ENCODE data around the gene PRR9.
"Not testable (repeated sequence)": the region's sequence is repeated elsewhere in the genome, so short reads cannot be mapped to it uniquely, and the experiment has no call there.

The PRR9 gene, protein sequence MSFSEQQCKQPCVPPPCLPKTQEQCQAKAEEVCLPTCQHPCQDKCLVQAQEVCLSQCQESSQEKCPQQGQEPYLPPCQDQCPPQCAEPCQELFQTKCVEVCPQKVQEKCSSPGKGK

DNA sequence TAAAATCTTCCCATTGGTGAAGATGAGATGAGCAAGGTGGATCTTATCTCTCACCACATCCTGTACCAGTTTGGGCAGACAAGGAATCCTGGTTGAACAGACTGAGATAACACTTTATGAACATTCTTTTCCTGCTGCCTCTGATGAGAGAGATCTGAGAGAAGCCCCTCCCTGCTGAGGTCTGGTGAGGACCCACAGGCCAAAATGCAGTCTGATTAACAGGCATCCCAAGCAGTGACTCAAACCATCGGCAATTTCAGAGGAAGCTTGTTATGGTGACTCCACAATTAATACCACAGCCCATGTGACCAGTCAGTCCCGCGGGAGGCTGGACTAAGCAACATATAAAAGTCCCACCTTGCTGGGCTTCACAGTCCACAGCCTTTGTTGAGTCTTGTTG is at the start of gene PRR9:
Gene PRR9, plus strand, starts transcription at position 373 of the 400 bp plus-strand sequence. CDS start 561 bp downstream, outside the sequence.
- DNase-seq: no peak

DNA sequence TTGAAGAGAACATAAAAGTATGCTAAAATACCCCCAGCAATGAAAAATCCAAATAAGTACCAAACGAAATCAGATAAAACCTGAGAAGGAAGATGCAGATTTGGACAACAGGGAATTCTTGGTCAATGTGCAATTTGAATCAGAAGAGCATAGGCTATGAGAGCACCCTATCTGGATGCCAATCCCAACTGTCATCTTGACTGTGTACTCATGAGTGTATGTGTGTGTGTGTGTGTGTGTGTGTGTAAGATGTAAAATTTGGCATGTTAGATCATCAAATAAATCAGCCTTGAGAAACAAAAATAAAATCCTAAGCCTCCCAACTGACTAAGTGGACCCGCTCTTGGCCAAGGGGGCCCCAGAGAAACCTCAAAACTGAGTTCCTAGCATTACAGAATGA is 48.7 kb upstream of the PRR9 start:
- DNase-seq: no peak

DNA sequence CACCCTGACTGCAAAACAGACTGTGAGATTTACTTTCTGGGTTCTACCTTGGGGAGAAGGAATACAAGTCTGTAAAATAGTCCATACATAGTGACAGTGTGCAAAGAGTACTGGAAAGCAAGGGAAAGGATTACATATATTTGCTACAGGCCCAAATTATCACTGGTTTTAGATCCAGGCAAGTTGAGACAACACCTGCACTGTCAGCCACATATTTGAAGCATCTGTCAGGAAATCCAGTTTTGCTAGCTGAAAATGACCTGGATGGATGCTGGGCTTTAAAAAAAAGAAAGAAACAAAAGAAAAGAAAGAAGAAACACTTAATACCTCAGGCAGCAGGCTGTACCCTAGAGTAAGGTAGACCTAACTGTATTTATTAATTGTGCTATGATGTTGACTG is 42.8 kb upstream of the PRR9 start:
- no peak for DNase-seq

DNA sequence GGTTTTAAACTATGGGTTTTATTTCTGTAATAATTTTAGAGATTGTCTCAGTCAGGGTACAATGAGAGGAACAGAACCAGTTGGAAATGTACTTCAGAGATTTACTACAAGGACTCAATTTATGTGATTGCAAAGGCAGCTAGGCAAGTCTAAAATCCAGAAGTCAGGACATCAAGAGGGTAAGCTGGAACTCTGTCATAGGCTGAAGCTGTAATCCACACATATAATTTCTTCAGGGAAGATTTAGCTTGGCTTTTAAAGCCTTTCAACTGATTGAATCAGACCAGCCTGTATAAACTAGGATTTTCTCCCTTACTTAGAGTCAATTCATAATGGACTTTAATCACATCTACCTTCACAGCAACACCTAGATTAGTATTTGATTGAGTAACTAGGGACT is 38.5 kb upstream of the PRR9 start:
- no peak for DNase-seq

DNA sequence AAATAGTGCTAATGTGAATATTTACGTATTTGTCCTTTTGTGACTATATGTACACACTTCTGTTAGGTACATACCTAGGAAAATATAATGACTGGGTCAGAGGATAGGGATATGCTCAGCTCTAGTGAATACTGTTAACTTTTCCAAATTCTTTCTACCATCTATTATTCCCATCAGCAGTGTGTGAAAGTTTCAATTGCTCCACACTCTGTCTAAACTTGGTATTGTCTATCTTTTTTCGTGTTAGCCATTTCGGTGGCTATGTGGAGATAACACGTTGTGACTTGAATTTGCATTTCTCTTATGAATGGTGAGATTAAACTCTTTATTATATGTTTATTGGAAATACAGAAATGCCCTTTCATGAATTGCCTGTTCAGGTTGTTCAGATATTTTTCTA is 36.8 kb upstream of the PRR9 start:
- no peak for DNase-seq

DNA sequence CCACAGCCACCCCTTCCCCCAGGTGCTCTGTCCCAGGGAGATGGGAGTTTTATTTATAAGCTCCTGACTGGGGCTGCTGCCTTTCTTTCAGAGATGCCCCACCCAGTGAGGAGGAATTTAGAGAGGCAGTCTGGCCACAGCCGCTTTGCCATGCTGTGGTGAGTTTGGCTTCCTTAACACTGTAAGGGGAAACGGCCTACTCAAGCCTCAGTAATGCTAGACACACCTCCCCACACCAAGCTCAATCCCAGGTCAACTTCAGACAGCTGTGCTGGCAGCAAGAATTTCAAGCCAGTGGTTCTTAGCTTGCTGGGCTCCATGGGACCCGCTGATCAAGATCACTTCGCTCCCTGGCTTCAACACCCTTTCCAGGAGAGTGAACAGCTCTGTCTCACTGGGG is 29.1 kb upstream of the PRR9 start:
- not testable (repeated sequence) for DNase-seq

DNA sequence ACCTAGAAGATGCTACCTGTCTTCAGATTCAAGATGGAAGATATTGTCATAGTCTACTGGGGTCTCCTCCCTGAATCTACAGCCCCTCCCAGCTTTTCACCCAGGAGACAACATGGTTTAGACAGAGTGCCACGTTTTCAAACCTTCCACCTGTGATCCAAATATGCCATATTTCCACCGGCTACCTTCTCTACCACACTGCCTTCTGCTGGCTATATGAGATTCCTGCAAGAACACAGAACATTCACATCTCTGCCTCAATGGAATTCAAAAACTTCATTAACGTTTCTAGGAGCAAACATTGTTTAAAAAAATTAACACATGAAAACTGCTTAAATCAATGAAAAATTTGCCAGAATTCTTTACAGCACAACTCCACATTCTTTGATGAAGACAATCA is 27.0 kb upstream of the PRR9 start:
- DNase-seq: no peak

DNA sequence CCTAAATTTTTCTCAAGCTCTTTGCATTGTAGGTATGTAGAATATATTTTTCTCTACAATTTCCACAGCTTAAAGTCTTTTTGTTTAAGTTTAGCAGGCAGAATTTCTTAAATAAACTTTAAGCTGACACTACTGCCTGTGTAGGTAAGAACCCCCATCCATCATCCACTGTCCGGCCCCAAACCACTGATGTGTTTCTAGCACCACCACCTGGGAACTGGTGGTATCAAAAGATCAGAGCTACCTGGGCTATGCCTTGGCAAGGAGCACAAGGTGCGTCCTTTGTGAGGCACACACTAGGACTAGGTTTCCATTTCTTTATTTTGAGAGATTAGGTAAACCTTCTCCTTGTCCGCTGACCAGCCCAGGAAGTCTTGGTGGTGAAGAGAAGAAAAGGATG is 24.7 kb upstream of the PRR9 start:
- DNase-seq: peak; percentile 4

DNA sequence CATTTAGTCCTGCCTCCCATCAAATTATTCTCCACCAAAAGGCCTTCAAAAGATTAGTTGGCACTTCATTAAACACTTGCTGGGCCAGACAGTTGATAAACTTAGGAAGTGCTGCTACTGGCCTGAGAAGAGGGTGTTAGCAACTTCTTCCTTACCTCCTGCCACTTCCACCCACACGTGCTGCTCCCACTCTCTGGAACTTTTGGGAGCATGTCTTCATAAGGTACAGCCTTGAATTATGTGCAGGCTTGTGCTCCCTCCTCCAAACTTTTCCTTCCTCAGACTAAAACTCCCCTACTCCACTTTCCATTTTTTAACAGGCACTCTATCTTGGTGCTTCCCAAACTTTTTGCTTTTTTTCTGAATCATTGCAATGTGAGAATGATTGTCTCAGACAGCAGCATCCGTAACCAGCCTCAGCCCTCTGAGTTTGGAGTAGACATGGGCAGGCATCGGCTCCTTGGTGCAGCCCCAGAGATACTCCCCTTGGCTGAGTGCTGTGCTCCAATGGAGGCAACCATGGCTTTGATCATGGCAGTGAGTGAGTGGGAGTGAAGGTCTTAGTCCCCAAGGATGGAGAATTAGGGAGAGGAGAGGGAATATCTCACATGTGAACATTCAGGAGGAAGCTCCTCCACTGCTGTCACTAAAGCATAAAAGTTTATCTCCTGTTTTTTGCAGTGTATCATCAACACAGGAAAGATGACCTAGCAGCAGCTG is 22.9 kb upstream of the PRR9 start:
- DNase-seq: no peak

DNA sequence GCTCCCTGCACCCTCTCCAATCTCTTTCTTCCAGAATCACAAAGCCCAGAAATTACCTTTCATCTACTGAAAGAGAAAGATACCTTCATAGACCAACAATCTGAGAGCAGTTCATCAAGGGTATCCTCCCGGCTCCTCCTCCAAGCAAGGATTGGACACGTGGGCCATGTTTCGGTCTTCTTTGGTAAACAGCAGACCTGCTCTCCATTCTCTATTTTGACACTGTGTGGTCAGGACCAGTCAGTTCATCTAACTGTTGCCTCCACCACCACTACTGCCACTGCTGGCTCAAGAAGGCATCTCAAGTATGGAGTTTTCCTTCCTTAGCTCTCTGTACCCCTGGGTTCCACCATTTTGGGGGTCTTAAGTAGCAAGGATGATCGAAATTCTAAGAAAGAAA is 22.2 kb upstream of the PRR9 start:
- no peak for DNase-seq

DNA sequence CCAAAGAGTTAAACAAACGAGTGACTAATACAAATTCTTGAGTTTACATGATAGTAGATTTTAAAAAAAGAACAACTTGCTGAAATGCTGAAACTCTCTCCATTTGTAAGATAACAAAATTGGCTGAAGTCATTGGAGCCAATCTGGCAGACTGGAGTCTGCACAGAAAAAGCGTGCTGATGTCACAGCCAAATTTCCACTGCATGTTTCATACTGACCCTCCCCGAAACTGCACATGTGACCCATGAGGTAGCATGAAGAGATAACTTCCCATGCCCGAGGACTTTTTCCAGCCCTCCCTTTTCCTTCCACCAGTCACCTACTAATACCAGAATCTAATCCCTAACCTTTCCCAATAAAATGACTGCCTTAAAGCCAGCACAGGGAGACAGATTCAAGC is 15.4 kb upstream of the PRR9 start:
- DNase-seq: no peak

DNA sequence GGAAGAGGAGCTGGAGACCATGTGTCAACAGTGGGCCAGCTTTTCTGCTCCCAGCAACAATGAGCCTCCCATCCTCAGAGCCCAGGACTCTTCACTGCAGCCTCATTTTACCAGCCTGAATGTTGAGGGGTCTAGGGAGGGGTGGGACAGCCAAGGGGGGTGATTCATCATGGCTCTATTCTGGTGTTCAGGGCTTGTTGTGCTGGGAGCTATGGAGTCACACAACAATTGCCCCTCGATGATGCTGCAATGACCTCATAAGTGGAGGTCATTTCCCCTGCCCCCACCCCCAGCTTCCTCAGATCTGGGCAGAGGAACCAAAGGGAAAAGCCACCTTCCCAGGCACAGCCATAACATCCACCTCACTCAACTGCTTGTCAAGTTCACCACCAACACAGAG is 14.3 kb upstream of the PRR9 start, which contains the start of gene LELP1:
Gene LELP1, plus strand, starts transcription at position 301 of the 400 bp plus-strand sequence. CDS start 1,278 bp downstream, outside the sequence.
- no peak for DNase-seq

DNA sequence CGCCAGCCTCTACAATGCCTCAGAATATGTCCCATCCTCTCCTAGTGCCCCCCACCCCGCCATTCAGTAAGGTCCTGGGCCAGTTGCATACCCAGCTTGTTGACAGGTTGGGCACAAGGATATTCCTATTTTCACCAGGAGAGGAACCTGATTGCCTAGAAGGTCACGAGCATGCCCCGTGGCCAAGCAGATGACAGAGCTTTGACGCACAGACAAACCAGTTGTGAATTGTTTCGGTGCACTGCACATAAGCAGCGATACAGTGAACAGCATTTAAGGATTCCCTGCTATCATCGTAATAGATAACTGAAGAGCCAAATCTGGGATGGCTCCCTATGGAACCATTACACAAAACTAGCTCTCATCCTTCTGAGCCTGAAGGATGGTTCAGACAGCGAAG is 10.8 kb upstream of the PRR9 start:
- DNase-seq: no peak

DNA sequence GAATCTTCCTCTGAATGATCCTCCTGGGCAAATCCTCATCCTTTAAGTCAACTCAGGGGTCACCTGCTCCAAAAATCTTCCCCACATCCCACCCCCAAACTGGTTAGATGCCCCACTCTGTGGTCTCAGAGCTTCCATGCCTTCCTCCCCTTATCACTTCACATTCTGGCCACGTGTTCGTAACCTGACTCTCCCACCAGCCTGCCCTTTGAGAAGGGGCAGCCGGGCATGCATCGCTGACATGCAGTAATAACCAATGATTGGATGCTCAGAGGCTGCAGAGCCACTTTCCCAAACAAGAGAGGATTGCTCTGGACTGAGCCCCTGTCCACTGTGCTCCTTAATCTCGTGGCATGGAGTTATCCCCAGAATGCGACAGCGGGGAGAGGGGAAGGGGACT is 7.2 kb upstream of the PRR9 start:
- no peak for DNase-seq

DNA sequence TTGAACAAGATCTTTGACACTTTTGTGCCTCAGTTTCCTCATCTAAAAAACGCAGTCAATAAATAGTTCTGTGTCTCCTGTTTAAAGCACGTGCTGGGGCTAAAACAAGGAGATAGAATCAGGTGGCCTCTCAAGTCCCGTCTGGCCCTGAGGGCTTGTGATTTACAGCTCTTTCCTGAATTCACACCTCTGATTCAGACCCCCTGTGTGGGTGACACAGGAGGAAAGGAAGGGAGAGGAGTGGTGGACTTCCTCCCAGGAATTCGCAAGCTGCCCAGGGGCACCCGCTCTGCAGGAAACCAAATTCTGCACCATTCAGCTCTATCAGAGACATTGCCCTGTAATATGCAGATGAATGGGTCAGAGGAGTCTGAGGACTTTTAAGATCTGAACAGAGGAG is 5.2 kb upstream of the PRR9 start:
- no peak for DNase-seq

DNA sequence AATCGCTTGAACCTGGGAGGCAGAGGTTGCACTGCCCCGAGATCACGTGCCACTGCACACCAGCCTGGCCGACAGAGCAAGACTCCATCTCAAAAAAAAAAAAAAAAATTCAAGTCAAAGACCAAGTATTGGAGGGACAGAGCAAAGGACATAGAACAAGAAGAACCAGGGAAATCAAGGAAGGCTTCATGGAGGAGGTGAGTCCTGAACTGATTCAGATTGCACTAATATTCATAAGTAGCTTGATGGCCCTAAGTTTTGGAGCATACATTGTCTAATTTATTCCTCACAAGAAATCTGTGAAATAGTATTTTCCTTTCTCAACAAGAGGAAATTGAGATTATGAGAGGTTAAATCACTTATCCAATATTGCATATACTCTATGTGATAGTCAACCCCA is 3.9 kb upstream of the PRR9 start:
- DNase-seq: no peak

DNA sequence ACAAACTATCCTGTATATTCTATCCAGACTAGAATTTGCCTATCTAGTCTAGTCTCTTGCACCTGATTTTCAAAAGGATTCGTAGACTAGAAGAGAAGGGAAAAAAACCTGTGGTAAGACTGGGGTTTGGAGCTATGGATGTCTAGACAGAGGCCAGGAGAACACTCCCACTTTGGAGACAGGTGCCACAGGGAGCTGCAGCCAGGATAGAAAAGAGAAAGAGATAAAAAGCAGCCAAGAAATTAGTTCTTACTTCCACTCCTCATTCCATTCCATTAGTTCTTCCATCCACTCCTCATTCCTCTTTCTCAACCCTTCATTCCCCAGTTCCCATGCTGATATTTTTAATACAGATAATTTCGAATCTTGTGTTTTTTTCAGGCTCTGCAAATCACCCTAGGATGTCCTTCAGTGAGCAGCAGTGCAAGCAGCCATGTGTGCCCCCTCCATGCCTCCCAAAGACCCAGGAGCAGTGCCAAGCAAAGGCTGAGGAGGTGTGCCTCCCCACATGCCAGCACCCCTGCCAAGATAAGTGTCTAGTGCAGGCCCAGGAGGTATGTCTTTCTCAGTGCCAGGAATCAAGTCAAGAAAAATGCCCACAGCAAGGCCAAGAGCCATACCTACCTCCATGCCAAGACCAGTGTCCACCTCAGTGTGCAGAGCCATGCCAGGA is 496 bp downstream of the PRR9 start:
- DNase-seq: no peak

DNA sequence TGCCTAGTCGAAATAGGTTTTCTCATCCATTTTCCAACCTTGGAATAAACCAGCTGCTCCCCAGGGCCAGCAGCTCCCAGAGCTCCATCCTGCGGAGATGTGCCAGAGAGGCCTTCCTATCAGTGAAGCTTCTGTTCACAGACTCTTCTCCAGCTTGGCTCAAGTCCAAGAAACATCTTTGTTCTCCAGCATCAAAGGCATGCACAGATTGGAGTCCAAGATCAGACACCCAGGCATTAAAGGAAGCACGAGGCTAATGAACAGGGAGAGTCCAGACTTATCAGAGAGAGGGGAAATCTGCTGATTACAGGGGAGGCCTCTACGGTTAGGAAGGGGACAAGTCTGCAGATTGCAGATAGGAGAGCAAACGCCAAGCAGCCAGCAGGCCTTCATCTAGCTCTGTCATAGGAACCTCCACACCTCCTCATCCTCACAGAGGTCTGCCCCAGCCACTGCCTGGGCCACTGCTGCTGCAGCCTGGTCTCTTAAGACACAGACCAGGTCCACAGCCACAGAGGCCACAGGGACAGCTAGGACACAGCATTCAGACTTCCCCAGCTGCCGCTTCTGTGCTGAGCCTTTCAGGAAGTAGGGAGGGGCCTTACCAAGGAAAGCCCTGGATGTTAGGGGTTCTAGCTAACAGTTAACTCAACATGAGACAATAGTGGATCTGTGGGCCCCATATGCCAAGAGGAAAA is 3.4 kb downstream of the PRR9 start:
- DNase-seq: no peak

DNA sequence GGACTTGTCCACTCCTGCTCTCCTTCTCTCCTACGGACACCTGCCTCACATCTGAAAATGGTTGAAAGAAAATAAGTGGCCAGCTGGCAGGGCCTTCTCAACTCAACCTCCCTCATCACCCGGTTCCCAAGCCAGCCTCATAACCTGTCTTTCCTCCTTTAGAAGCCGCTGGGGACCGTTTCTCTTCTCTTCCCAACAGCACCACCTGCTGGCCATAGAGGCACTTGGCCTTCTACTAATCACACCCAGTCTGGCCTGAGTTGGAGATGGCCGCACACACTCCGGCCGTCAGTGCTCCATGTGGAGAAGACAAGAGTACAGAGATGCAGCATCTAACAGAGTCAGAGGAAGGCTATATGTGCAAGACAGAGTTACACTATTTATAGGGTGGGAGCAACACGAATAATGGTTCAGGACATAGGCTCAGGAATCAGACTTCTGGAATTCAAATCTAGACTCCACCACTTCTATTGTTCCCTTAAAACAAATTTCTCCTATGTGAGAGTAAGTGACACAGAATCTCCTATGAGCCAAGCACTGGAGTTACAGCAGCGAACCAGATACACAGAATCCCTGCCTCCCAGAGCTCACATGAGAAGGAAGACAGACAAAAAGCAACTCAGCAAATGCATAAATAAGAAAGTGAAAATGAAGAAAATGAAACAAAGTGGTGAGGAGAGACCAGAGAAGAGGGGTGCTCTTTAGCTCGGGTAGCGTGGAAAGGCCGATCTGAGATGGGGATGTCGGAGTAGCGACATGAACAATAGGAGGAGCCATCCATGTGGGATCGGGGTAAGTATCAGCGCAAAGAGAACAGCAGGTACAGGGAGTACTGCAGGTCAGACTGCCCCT is 5.9 kb downstream of the PRR9 start:
- DNase-seq: peak; percentile 64

DNA sequence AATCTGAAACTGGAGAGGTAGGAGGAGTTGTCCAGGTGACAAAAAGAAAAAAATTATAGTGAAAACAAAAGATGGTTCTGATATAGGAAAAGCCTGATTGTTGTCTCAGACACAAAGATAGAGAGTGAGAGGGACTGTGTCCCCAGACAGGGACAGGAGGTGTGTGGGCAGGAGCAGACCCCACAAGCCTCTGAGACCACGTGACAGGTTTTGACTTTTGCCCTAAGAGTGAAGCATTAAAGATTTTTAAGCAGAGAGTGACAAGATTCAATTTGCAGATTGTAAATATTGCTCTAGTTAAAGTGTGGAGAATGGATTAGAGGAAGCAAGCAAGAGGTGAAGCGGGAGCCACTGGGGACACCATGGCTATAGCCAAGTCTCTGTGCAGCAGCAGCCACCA is 10.4 kb downstream of the PRR9 start:
- DNase-seq: no peak

DNA sequence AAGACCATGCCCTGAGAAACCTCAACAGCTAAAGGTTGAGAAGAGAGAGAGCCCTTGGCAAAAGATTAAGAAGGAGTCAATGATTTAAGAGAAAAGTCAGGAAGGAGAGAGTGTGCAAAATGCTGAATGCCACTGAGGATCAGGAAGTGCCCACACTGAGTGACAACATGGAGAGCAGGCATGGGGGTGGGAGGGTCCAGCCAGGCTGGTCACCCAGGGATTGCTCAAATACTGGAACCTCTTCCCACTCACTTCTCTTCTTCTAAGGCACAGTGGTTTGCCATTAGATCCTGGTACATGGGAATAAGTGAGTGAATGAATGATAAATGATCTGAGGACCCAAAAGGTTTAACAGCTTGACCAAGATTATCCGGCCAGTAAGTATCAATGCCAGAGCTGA is 11.1 kb downstream of the PRR9 start:
- no peak for DNase-seq

DNA sequence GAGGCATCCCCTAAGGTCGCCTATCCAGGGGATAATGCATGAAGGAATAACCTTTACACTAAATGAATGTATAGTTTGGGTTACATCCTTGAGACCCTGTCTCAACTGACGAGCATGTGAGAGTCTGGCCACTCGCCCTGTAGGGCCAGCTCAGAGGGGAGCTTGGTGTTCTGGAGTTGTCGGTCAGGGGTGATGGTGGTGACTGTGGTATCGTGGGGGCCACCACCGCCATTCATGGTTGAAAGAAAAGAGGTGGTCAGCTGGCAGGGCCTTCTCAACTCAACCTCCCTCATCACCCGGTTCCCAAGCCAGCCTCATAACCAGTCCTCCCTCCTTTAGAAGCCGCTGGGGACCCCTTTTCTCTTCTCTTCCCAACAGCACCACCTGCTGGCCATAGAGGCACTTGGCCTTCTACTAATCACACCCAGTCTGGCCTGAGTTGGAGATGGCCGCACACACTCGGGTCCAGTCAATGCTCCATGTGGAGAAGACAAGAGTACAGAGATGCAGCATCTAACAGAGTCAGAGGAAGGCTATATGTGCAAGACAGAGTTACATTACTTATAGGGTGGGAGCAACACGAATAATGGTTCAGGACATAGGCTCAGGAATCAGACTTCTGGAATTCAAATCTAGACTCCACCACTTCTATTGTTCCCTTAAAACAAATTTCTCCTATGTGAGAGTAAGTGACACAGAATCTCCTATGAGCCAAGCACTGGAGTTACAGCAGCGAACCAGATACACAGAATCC is 11.9 kb downstream of the PRR9 start:
- DNase-seq: not testable (repeated sequence)

All from NCI-H1436 (cell line).